ENCODE measurements around the gene SUCNR1.
A peak's percentile ranks its signal among the peaks of the same experiment; 100 is the strongest.
"Not testable (repeated sequence)": the region's sequence is repeated elsewhere in the genome, so short reads cannot be mapped to it uniquely, and the experiment has no call there.

The SUCNR1 gene

GRCh38 chr3:151873398-151873797 lies at the start of gene SUCNR1:
Gene SUCNR1, plus strand, starts transcription at chr3:151873643. Its CDS starts 6,250 bp downstream, at chr3:151879893.
- no peak for DNase-seq (ENCODE audit: low read depth, low spot score)

- no peak for DNase-seq (ENCODE audit: low read depth, low spot score)
Observed at GRCh38 chr3:151827816-151828215, 45.6 kb upstream of the SUCNR1 start.

- peak; percentile 76 for DNase-seq (ENCODE audit: low read depth, low spot score)
Observed at GRCh38 chr3:151835751-151836525, 37.5 kb upstream of the SUCNR1 start.

- peak; percentile 59 for DNase-seq (ENCODE audit: low read depth, low spot score)
Observed at GRCh38 chr3:151837057-151837456, 36.4 kb upstream of the SUCNR1 start.

GRCh38 chr3:151838574-151839312 lies 34.7 kb upstream of the SUCNR1 start:
- peak; percentile 86 for DNase-seq (ENCODE audit: low read depth, low spot score)

- DNase-seq (ENCODE audit: low read depth, low spot score): no peak
Observed at GRCh38 chr3:151839313-151839631, 34.2 kb upstream of the SUCNR1 start.

- peak; percentile 11 for DNase-seq (ENCODE audit: low read depth, low spot score)
Observed at GRCh38 chr3:151841801-151842200, 31.6 kb upstream of the SUCNR1 start.

GRCh38 chr3:151843275-151843674 lies 30.2 kb upstream of the SUCNR1 start:
- no peak for DNase-seq (ENCODE audit: low read depth, low spot score)

- DNase-seq (ENCODE audit: low read depth, low spot score): no peak
Observed at GRCh38 chr3:151845306-151845905, 28.0 kb upstream of the SUCNR1 start.

- not testable (repeated sequence) for DNase-seq (ENCODE audit: low read depth, low spot score)
Observed at GRCh38 chr3:151850065-151850464, 23.4 kb upstream of the SUCNR1 start.

- no peak for DNase-seq (ENCODE audit: low read depth, low spot score)
Observed at GRCh38 chr3:151852074-151852811, 21.2 kb upstream of the SUCNR1 start.

- DNase-seq (ENCODE audit: low read depth, low spot score): no peak
Observed at GRCh38 chr3:151856118-151856517, 17.3 kb upstream of the SUCNR1 start.

GRCh38 chr3:151856641-151857040 lies 16.8 kb upstream of the SUCNR1 start:
- DNase-seq (ENCODE audit: low read depth, low spot score): no peak

GRCh38 chr3:151859233-151859673 lies 14.2 kb upstream of the SUCNR1 start:
- DNase-seq (ENCODE audit: low read depth, low spot score): no peak

- DNase-seq (ENCODE audit: low read depth, low spot score): no peak
Observed at GRCh38 chr3:151859905-151860304, 13.5 kb upstream of the SUCNR1 start.

- DNase-seq (ENCODE audit: low read depth, low spot score): no peak
Observed at GRCh38 chr3:151863611-151864010, 9.8 kb upstream of the SUCNR1 start.

- peak; percentile 34 for DNase-seq (ENCODE audit: low read depth, low spot score)
Observed at GRCh38 chr3:151864423-151865101, 8.9 kb upstream of the SUCNR1 start.

GRCh38 chr3:151866711-151867410 lies 6.6 kb upstream of the SUCNR1 start:
- no peak for DNase-seq (ENCODE audit: low read depth, low spot score)

- no peak for DNase-seq (ENCODE audit: low read depth, low spot score)
Observed at GRCh38 chr3:151867666-151868065, 5.8 kb upstream of the SUCNR1 start.

GRCh38 chr3:151869181-151869580 lies 4.3 kb upstream of the SUCNR1 start:
- DNase-seq (ENCODE audit: low read depth, low spot score): no peak
